BLaER1 (cell line): ENCODE measurements around the gene GCLM.
A peak's percentile ranks its signal among the peaks of the same experiment; 100 is the strongest.

Experiments used
- H3K27ac ChIP-seq: shearing (Covaris generic); formaldehyde crosslinking; 2 replicates; pipeline ENCODE4 v1.8.1; 2022
- H3K27me3 ChIP-seq: shearing (Covaris generic); formaldehyde crosslinking; 2 replicates; pipeline ENCODE4 v1.8.1; 2022
- H3K36me3 ChIP-seq: shearing (Covaris generic); formaldehyde crosslinking; 2 replicates; pipeline ENCODE4 v1.8.1; 2022
- H3K4me1 ChIP-seq: shearing (Covaris generic); formaldehyde crosslinking; 2 replicates; pipeline ENCODE4 v1.8.1; 2022
- H3K4me2 ChIP-seq: shearing (Covaris generic); formaldehyde crosslinking; 2 replicates; pipeline ENCODE4 v1.8.1; 2022
- H3K4me3 ChIP-seq: shearing (Covaris generic); formaldehyde crosslinking; 2 replicates; pipeline ENCODE4 v1.8.1; 2022
- H3K9ac ChIP-seq: shearing (Covaris generic); formaldehyde crosslinking; 2 replicates; pipeline ENCODE4 v1.8.1; 2022
- H3K9me3 ChIP-seq: shearing (Covaris generic); formaldehyde crosslinking; 2 replicates; pipeline ENCODE4 v1.8.1; 2022
- H4K20me1 ChIP-seq: shearing (Covaris generic); formaldehyde crosslinking; 2 replicates; pipeline ENCODE4 v1.8.1; 2022
- Cebpa-rat ChIP-seq: shearing (Covaris generic); IDR thresholded peaks from 2 replicates; pipeline ENCODE4 v1.8.1; 2022

The GCLM gene

DNA sequence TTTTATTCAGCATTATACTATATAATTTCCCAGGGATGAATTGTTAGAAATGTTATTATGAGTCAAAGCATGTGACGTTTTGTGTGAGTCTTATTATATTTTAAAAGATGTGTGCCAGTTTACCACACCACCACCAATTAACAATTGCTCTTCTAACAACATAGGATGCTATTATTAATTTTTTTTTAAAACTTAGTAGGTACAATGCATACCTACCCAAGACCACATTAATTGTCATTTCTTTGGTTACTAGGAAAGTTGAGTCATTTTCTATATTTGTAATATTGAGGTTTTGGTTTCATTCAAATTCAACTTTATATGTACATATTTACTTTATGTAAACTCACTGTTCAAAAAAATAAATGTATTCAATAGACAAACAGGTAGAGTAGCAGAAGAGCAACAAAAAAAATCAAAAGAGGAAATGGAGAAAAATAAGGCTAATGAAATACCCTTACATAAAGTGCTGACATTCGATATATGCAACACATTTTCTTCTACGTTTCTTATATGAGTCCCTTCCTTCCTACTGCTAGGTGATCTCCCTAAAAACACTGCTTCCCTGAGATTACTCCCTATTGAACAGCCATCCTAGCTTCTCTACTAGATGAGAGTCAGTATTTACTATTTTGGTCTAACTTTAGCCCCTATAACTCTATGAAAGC is 9.6 kb downstream of the GCLM start:
- H3K9ac ChIP-seq = no peak overlapping the region
- no peak for TF ChIP-seq Cebpa-rat
- H3K4me2 ChIP-seq = no peak overlapping the region
- H3K36me3 ChIP-seq = peaks cover 44% of the 10 kb centered on the region
- H3K9me3 ChIP-seq = no peaks in the 10 kb centered on the region
- H3K4me3 ChIP-seq = no peak overlapping the region
- H3K27ac ChIP-seq = no peak overlapping the region
- H3K4me1 ChIP-seq = peaks cover 11% of the 10 kb centered on the region
- H3K27me3 ChIP-seq = no peaks in the 10 kb centered on the region
- no peaks in the 10 kb centered on the region for H4K20me1 ChIP-seq

GRCh38 chr1:93888900-93889299 is 20.3 kb downstream of the GCLM start:
- H3K27me3 ChIP-seq = no peaks in the 10 kb centered on the region
- no peaks in the 10 kb centered on the region for H3K9me3 ChIP-seq
- no peak overlapping the region for H3K9ac ChIP-seq
- no peak overlapping the region for H3K4me3 ChIP-seq
- H3K4me1 ChIP-seq = no peaks in the 10 kb centered on the region
- no peaks in the 10 kb centered on the region for H4K20me1 ChIP-seq
- TF ChIP-seq Cebpa-rat = no peak
- peaks cover 29% of the 10 kb centered on the region for H3K36me3 ChIP-seq
- H3K27ac ChIP-seq = no peak overlapping the region
- no peak overlapping the region for H3K4me2 ChIP-seq

- Histone ChIP-seq H3K36me3 (peaks cover 10% of the 10 kb centered on the region), H3K4me3 (no peak overlapping the region), H3K27ac (no peak overlapping the region), H3K9ac (no peak overlapping the region), H3K27me3 (no peaks in the 10 kb centered on the region), H3K4me1 (peaks cover 19% of the 10 kb centered on the region), H3K4me2 (no peak overlapping the region), H3K9me3 (no peaks in the 10 kb centered on the region), H4K20me1 (peaks cover 12% of the 10 kb centered on the region)
- no peak for TF ChIP-seq Cebpa-rat
Measured at GRCh38 chr1:93882269-93882668, 27.0 kb downstream of the GCLM start.

GRCh38 chr1:93880731-93881130 is 28.5 kb downstream of the GCLM start:
- peaks cover 27% of the 10 kb centered on the region for H4K20me1 ChIP-seq
- no peaks in the 10 kb centered on the region for H3K9me3 ChIP-seq
- H3K4me1 ChIP-seq = peaks cover 34% of the 10 kb centered on the region
- no peak overlapping the region for H3K4me2 ChIP-seq
- TF ChIP-seq Cebpa-rat = no peak
- no peak overlapping the region for H3K4me3 ChIP-seq
- peaks cover 25% of the 10 kb centered on the region for H3K36me3 ChIP-seq
- no peak overlapping the region for H3K27ac ChIP-seq
- H3K9ac ChIP-seq = no peak overlapping the region
- H3K27me3 ChIP-seq = no peaks in the 10 kb centered on the region

GRCh38 chr1:93878889-93879586 is 30.2 kb downstream of the GCLM start, which contains the start of gene DNTTIP2:
DNTTIP2 (minus strand) TSS chr1:93879206; CDS start chr1:93879148, 58 bp downstream.
- TF ChIP-seq Cebpa-rat = no peak

GRCh38 chr1:93878501-93878888 is 30.7 kb downstream of the GCLM start:
- Histone ChIP-seq H3K4me2 (peak overlapping the region; percentile 88), H3K36me3 (peaks cover 47% of the 10 kb centered on the region)
- no peak for TF ChIP-seq Cebpa-rat

More at GRCh38 chr1:93878889-93879586, 30.2 kb downstream of the GCLM start, which contains the start of gene DNTTIP2:
- H3K9ac ChIP-seq = peak within 1 kb of the TSS; percentile 93
- peaks cover 44% of the 10 kb centered on the region for H4K20me1 ChIP-seq
- no peaks in the 10 kb centered on the region for H3K27me3 ChIP-seq
- peak within 1 kb of the TSS; percentile 88 for H3K4me2 ChIP-seq
- H3K27ac ChIP-seq = peak within 1 kb of the TSS; percentile 92
- peak within 1 kb of the TSS; percentile 86 for H3K4me3 ChIP-seq
- H3K36me3 ChIP-seq = peaks cover 42% of the 10 kb centered on the region
- peaks cover 41% of the 10 kb centered on the region for H3K4me1 ChIP-seq
- no peaks in the 10 kb centered on the region for H3K9me3 ChIP-seq

DNA sequence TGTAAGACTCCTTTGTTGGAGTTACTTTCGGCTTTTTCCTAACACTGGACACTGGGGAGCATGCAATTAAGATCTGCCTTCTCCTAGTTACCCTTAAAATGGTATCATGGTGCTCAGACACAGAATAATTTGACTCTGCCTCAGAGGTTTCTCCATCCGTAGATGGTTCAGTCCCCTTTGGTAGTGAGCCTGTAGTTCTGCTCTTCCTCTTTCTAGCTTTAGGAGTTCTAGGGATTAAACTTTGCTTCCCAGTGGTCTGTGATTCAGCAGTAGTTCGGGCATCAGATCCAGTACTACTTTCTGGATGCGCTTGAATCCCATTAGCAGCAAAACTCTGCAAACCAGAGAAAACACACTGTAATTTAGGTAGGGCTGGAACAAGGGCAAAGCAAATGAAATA is 31.7 kb downstream of the GCLM start:
- TF ChIP-seq Cebpa-rat = no peak
- Histone ChIP-seq H3K27ac (no peak overlapping the region), H3K4me2 (peak overlapping the region; percentile 88), H3K9me3 (no peaks in the 10 kb centered on the region), H3K36me3 (peaks cover 52% of the 10 kb centered on the region), H3K9ac (peak overlapping the region; percentile 93; the same call in 1 of the 2 replicates), H4K20me1 (peaks cover 54% of the 10 kb centered on the region), H3K27me3 (no peaks in the 10 kb centered on the region), H3K4me3 (peak overlapping the region; percentile 86; the same call in 1 of the 2 replicates), H3K4me1 (peaks cover 41% of the 10 kb centered on the region)

More at GRCh38 chr1:93878501-93878888, 30.7 kb downstream of the GCLM start:
- peak overlapping the region; percentile 86 for H3K4me3 ChIP-seq
- H3K4me1 ChIP-seq = peaks cover 41% of the 10 kb centered on the region
- peak overlapping the region; percentile 93 for H3K9ac ChIP-seq
- no peaks in the 10 kb centered on the region for H3K27me3 ChIP-seq
- peaks cover 49% of the 10 kb centered on the region for H4K20me1 ChIP-seq
- peak overlapping the region; percentile 92 for H3K27ac ChIP-seq
- H3K9me3 ChIP-seq = no peaks in the 10 kb centered on the region

DNA sequence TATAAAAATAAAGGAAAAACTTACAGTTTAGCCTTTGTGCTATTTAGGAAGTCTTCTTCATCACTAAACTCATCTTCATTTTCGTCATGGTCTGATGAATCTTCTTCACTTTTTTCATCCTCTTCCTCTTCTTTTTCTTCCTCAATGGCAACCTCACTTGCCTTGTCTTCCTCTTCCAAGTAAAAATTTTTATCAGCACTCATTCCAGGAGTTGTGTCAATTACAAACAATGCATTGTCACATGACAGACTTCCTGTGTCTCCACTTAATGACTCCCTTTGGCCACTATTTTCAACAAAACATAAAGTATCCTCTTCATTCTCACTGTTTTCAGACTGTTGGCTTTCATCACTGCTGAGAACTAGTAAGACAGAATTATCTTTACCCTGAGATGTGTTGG is 33.0 kb downstream of the GCLM start:
- peaks cover 41% of the 10 kb centered on the region for H3K4me1 ChIP-seq
- H3K9ac ChIP-seq = no peak overlapping the region
- H3K4me2 ChIP-seq = peak overlapping the region; percentile 88
- no peaks in the 10 kb centered on the region for H3K9me3 ChIP-seq
- no peak for TF ChIP-seq Cebpa-rat
- H3K27me3 ChIP-seq = no peaks in the 10 kb centered on the region
- no peak overlapping the region for H3K27ac ChIP-seq
- peaks cover 65% of the 10 kb centered on the region for H3K36me3 ChIP-seq
- H3K4me3 ChIP-seq = 0 out of 2 replicates have a peak overlapping the region, but pooled peaks have one; percentile 8
- H4K20me1 ChIP-seq = peaks cover 62% of the 10 kb centered on the region

GRCh38 chr1:93874025-93874651 is 35.1 kb downstream of the GCLM start:
- Histone ChIP-seq H3K4me2 (no peak overlapping the region), H4K20me1 (peaks cover 64% of the 10 kb centered on the region), H3K4me3 (no peak overlapping the region), H3K9me3 (no peaks in the 10 kb centered on the region), H3K4me1 (peaks cover 33% of the 10 kb centered on the region), H3K36me3 (peaks cover 86% of the 10 kb centered on the region), H3K27me3 (no peaks in the 10 kb centered on the region), H3K9ac (no peak overlapping the region), H3K27ac (no peak overlapping the region)
- TF ChIP-seq Cebpa-rat = no peak

DNA sequence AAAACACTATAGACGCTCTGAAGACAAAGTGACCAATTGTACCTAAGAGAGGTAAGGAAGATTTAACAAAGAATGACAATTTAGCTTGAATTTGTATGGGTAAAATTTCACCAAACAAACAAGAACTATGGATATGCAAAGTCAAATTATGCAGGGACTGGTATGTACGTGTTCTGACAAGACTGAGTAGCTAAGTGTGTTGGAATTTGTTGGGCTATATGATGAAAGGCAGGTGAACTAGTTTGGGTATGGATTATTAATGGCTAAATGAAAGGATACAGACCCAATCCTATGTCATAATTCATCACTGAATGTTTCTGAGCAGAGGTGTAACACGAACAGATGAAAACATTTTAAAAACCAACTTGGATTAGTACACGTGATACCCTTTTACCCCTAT is 37.9 kb downstream of the GCLM start:
- no peak for TF ChIP-seq Cebpa-rat
- Histone ChIP-seq H3K4me3 (no peak overlapping the region), H3K4me1 (peaks cover 13% of the 10 kb centered on the region), H3K27me3 (no peaks in the 10 kb centered on the region), H3K4me2 (no peak overlapping the region), H3K9me3 (no peaks in the 10 kb centered on the region), H3K9ac (no peak overlapping the region), H3K36me3 (peaks cover 98% of the 10 kb centered on the region), H4K20me1 (peaks cover 44% of the 10 kb centered on the region), H3K27ac (no peak overlapping the region)
